Kidney epithelial cell (primary cell): ENCODE data around the gene RCCD1. TPM values are rescaled to one million over a fixed set of nuclear protein-coding genes. Genes with fewer than 3 reads are reported as not detected.

ENCODE experiments used
- DNase-seq: peaks from one replicate; pipeline ENCODE4 v3.0.0-alpha.2; 2010; ENCODE audit warnings: low read depth
- H3K27me3 ChIP-seq: 2 replicates; pipeline ENCODE4 v1.6.0; 2011; ENCODE audit warnings: low read length; ENCODE audit not compliant: control insufficient read depth, insufficient read depth
- H3K36me3 ChIP-seq: 2 replicates; pipeline ENCODE4 v1.5.1; 2011; ENCODE audit warnings: low read length; ENCODE audit not compliant: control insufficient read depth, insufficient read depth
- H3K4me3 ChIP-seq: 2 replicates; pipeline ENCODE4 v1.5.1; 2011; ENCODE audit warnings: low read depth, mild to moderate bottlenecking, control low read depth, low read length
- CTCF ChIP-seq: IDR thresholded peaks from 2 replicates; pipeline ENCODE4 v1.5.1; 2011; ENCODE audit warnings: mild to moderate bottlenecking, moderate library complexity, low read length, control low read depth, inconsistent platforms; ENCODE audit not compliant: insufficient read depth, poor library complexity, severe bottlenecking
- total RNA-seq: library from RNA; depleted of rRNA; stranded (reverse); fragments of >200 nt; gene quantifications from 2 replicates; pipeline ENCODE4 v1.2.3, GENCODE V29; 2015

RCCD1 gene
- total RNA-seq, 1 donor from 2014 or later = 12.5 TPM

GRCh38 chr15:90957031-90957790, 2.5 kb downstream of the RCCD1 start:
- Histone ChIP-seq H3K27me3 (no peaks in the 10 kb centered on the region), H3K4me3 (peak overlapping the region; percentile 67), H3K36me3 (no peaks in the 10 kb centered on the region)
- TF ChIP-seq CTCF = no peak
- DNase-seq = no peak

GRCh38 chr15:90957791-90958190, 3.1 kb downstream of the RCCD1 start:
- TF ChIP-seq CTCF = no peak
- H3K36me3 ChIP-seq = no peaks in the 10 kb centered on the region
- H3K4me3 ChIP-seq = no peak overlapping the region
- no peaks in the 10 kb centered on the region for H3K27me3 ChIP-seq
- no peak for DNase-seq

- Histone ChIP-seq H3K27me3 (no peaks in the 10 kb centered on the region), H3K36me3 (no peaks in the 10 kb centered on the region), H3K4me3 (no peak overlapping the region)
- DNase-seq = no peak
- TF ChIP-seq CTCF = no peak
These were observed 4.4 kb downstream of the RCCD1 start for GRCh38 chr15:90959028-90959595.

GRCh38 chr15:90959894-90960293, 5.2 kb downstream of the RCCD1 start:
- H3K4me3 ChIP-seq = no peak overlapping the region
- no peak for DNase-seq
- no peak for TF ChIP-seq CTCF
- H3K27me3 ChIP-seq = no peaks in the 10 kb centered on the region
- H3K36me3 ChIP-seq = no peaks in the 10 kb centered on the region

- H3K27me3 ChIP-seq = no peaks in the 10 kb centered on the region
- DNase-seq = no peak
- no peak for TF ChIP-seq CTCF
- H3K36me3 ChIP-seq = no peaks in the 10 kb centered on the region
- no peak overlapping the region for H3K4me3 ChIP-seq
These were observed 5.8 kb downstream of the RCCD1 start for GRCh38 chr15:90960298-90961091.
